HEK293 (cell line): ENCODE data around the gene ASCC3.

Source experiments
- CTCF ChIP-seq: fragments of 450-650 bp; formaldehyde crosslinking; IDR thresholded peaks from 2 replicates; pipeline ENCODE4 v1.5.1; 2016; ENCODE audit warnings: missing biosample characterization, missing genetic modification characterization
- ZNF311 ChIP-seq: fragments of 450-650 bp; formaldehyde crosslinking; IDR thresholded peaks from 2 replicates; pipeline ENCODE4 v1.5.1; 2017; ENCODE audit warnings: missing biosample characterization, missing genetic modification characterization, borderline replicate concordance

GRCh38 chr6:100626721-100627120 is 254.4 kb downstream of the ASCC3 start:
- TF ChIP-seq ZNF311 (tag by site-specific recombination) (no peak), CTCF (no peak)
